WERI-Rb-1 (cell line): Measurements from ENCODE around the gene GALNT13.

Source experiments
- DNase-seq: peaks from one replicate; pipeline ENCODE4 v3.0.0-alpha.2; 2020
- H3K27ac ChIP-seq: fragments of 250-450 bp; sonication (Bioruptor Pico); 2 replicates; pipeline ENCODE4 v1.5.1; 2020; ENCODE audit warnings: mild to moderate bottlenecking, moderate library complexity
- H3K27me3 ChIP-seq: fragments of 250-450 bp; sonication (Bioruptor Pico); 2 replicates; pipeline ENCODE4 v1.5.1; 2021; ENCODE audit warnings: mild to moderate bottlenecking, low read depth, moderate library complexity; ENCODE audit not compliant: insufficient read depth, severe bottlenecking
- H3K36me3 ChIP-seq: fragments of 250-450 bp; sonication (Bioruptor Pico); 2 replicates; pipeline ENCODE4 v1.5.1; 2020; ENCODE audit warnings: mild to moderate bottlenecking, moderate library complexity
- H3K4me3 ChIP-seq: 2 replicates; pipeline ENCODE4 v1.5.1; 2011; ENCODE audit warnings: low read depth, mild to moderate bottlenecking, control low read depth, low read length
- H3K9me3 ChIP-seq: fragments of 250-450 bp; sonication (Bioruptor Pico); 2 replicates; pipeline ENCODE4 v1.5.1; 2021; ENCODE audit warnings: mild to moderate bottlenecking, moderate library complexity; ENCODE audit not compliant: severe bottlenecking
- TF ChIP-seq, protein P1 (sequence below): IDR thresholded peaks from 2 replicates; pipeline ENCODE4 v1.5.1; 2011; ENCODE audit warnings: low read depth, mild to moderate bottlenecking, control low read depth, inconsistent platforms, low read length

The GALNT13 gene

DNA sequence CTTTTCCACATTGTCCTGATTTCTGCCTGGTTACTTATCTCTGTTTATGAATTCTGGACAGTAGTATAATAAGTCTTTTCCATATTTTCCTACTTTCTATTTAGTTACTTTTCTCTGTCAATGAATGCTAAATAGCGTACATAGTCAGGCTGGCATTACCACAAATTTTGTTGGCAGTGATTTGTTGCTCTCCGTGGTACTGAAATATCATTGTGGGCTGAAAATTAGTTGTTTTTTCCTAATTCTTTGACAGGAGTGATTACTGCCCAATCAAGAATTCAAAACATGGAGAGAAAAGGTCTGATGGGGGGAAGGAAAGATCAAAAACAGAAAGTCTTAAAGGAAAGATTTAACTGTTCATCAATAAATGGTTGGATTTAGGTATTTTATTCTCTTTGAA, 7.7 kb upstream of the GALNT13 start:
- Histone ChIP-seq H3K27me3 (no peaks in the 10 kb centered on the region), H3K9me3 (no peaks in the 10 kb centered on the region), H3K36me3 (no peaks in the 10 kb centered on the region), H3K4me3 (no peak overlapping the region), H3K27ac (no peak overlapping the region)
- DNase-seq: no peak
- TF ChIP-seq, protein P1, sequence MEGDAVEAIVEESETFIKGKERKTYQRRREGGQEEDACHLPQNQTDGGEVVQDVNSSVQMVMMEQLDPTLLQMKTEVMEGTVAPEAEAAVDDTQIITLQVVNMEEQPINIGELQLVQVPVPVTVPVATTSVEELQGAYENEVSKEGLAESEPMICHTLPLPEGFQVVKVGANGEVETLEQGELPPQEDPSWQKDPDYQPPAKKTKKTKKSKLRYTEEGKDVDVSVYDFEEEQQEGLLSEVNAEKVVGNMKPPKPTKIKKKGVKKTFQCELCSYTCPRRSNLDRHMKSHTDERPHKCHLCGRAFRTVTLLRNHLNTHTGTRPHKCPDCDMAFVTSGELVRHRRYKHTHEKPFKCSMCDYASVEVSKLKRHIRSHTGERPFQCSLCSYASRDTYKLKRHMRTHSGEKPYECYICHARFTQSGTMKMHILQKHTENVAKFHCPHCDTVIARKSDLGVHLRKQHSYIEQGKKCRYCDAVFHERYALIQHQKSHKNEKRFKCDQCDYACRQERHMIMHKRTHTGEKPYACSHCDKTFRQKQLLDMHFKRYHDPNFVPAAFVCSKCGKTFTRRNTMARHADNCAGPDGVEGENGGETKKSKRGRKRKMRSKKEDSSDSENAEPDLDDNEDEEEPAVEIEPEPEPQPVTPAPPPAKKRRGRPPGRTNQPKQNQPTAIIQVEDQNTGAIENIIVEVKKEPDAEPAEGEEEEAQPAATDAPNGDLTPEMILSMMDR: no peak

GRCh38 chr2:153866595-153866994, 5.1 kb upstream of the GALNT13 start:
- TF ChIP-seq, protein P1: no peak
- no peak for DNase-seq
- no peaks in the 10 kb centered on the region for H3K9me3 ChIP-seq
- no peak overlapping the region for H3K4me3 ChIP-seq
- H3K27me3 ChIP-seq: no peaks in the 10 kb centered on the region
- no peaks in the 10 kb centered on the region for H3K36me3 ChIP-seq
- H3K27ac ChIP-seq: no peak overlapping the region

- peaks cover 26% of the 10 kb centered on the region for H3K27me3 ChIP-seq
- TF ChIP-seq, protein P1: peak; percentile 42
- DNase-seq: no peak
Measured at GRCh38 chr2:153870308-153870707, 1.4 kb upstream of the GALNT13 start.

DNA sequence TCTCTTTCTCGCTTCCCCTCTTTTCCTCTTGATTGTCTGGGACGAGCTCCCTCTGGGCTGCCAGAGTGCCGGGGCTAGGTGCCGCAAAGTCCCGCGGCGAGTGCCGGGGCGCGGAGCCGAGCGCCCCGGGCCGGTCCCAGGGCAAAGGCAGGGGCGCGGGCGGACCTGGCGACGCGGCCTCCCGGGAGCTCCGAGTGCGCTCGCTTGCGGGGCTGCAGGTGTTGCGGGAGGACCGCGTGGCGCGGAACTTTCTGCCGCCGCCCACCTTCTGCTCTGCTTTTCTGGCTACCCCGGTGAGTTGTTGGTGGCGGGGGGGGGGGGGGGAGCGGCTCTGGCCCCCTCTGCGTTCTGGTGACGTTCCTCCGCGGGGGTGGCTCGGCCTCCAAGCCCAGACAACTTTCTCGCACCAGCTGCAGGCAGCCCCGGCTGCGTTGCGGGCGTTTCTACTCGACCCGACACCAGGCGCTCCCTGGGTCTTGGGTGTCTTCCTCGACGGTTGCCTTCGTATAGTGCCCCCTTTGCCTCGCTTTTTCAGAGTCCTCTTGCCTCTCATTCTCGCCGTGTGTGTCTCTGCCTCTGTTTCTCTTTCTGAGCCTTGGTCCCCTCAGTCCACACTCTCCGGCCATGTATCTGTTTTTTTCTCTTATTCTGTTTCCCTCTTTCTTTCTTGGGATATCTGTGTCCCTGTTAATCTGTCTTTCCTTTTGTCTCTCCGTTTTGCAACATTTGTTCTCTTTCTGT, 759 bp downstream of the GALNT13 start:
- DNase-seq: peak; percentile 20
- TF ChIP-seq, protein P1: no peak
- H3K4me3 ChIP-seq: peak overlapping the region; percentile 74
- H3K36me3 ChIP-seq: no peaks in the 10 kb centered on the region
- H3K9me3 ChIP-seq: no peaks in the 10 kb centered on the region
- H3K27ac ChIP-seq: no peak overlapping the region
- peaks cover 26% of the 10 kb centered on the region for H3K27me3 ChIP-seq

More at GRCh38 chr2:153870308-153870707, 1.4 kb upstream of the GALNT13 start:
- no peaks in the 10 kb centered on the region for H3K9me3 ChIP-seq
- H3K36me3 ChIP-seq: no peaks in the 10 kb centered on the region
- H3K4me3 ChIP-seq: no peak overlapping the region
- no peak overlapping the region for H3K27ac ChIP-seq

- no peaks in the 10 kb centered on the region for H3K36me3 ChIP-seq
- TF ChIP-seq, protein P1: no peak
- H3K9me3 ChIP-seq: no peaks in the 10 kb centered on the region
- H3K4me3 ChIP-seq: peak overlapping the region; percentile 74
- H3K27me3 ChIP-seq: peaks cover 26% of the 10 kb centered on the region
- DNase-seq: peak; percentile 16
- no peak overlapping the region for H3K27ac ChIP-seq
Measured at GRCh38 chr2:153873052-153874048, 1.6 kb downstream of the GALNT13 start.
